Activated CD8-positive, alpha-beta T cell treated with anti-CD3 and anti-CD28 coated beads for 36 hours (primary cell): ENCODE measurements around the gene FNDC1. TPM values are rescaled to one million over a fixed set of nuclear protein-coding genes. Genes with fewer than 3 reads are reported as not detected.
A peak's percentile ranks its signal among the peaks of the same experiment; 100 is the strongest.

Experiments
- ATAC-seq: fragments of 200-7000 bp; cut with Tn5 transposase; one replicate; pipeline ENCODE4 v1.10.0; 2021; ENCODE audit warnings: mild to moderate bottlenecking, moderate library complexity
- CTCF ChIA-PET: fragments of 350-600 bp; sonication (Branson Sonifier 250); formaldehyde crosslinking; loops from one replicate; lab custom pipeline; 2021; ENCODE audit warnings: antibody characterized with exemption; lab: Charles Lee
- POLR2A ChIA-PET: fragments of 350-600 bp; sonication (Branson Sonifier 250); formaldehyde crosslinking; loops from one replicate; lab custom pipeline; 2021; ENCODE audit warnings: antibody characterized with exemption; lab: Charles Lee
- DNase-seq: peaks from one replicate; pipeline ENCODE4 v3.0.0-alpha.2; 2020
- H3K27ac Mint-ChIP-seq: one replicate; pipeline ENCODE4 v1.8.0; 2021; ENCODE audit warnings: mild to moderate bottlenecking, mixed read lengths
- H3K27me3 Mint-ChIP-seq: one replicate; pipeline ENCODE4 v1.8.0; 2021; ENCODE audit warnings: mixed read lengths
- H3K36me3 Mint-ChIP-seq: one replicate; pipeline ENCODE4 v1.8.0; 2021; ENCODE audit warnings: low read depth, mixed read lengths
- H3K4me1 Mint-ChIP-seq: one replicate; pipeline ENCODE4 v1.8.0; 2021; ENCODE audit warnings: low read depth, mixed read lengths
- H3K4me3 Mint-ChIP-seq: one replicate; pipeline ENCODE4 v1.8.0; 2021; ENCODE audit warnings: mild to moderate bottlenecking, moderate library complexity, mixed read lengths
- H3K9me3 Mint-ChIP-seq: one replicate; pipeline ENCODE4 v1.8.0; 2021; ENCODE audit warnings: mixed read lengths
- intact Hi-C: fragments of 100-400 bp; cut with micrococcal nuclease; formaldehyde crosslinking; loops from one replicate; pipeline ENCODE4 v1.10.0; 2022
- total RNA-seq, 2 experiments: library from RNA; stranded (reverse); gene quantifications; one replicate each; pipeline ENCODE4 v1.2.3, GENCODE V29; 2021
- TF ChIP-seq, protein P1 (sequence below): fragments of 200-600 bp; IDR thresholded peaks from one replicate; pipeline ENCODE4 v1.8.0; 2022; ENCODE audit warnings: antibody characterized with exemption, mild to moderate bottlenecking

Gene FNDC1
- total RNA-seq, 2 experiments from 2014 or later = not detected

DNA sequence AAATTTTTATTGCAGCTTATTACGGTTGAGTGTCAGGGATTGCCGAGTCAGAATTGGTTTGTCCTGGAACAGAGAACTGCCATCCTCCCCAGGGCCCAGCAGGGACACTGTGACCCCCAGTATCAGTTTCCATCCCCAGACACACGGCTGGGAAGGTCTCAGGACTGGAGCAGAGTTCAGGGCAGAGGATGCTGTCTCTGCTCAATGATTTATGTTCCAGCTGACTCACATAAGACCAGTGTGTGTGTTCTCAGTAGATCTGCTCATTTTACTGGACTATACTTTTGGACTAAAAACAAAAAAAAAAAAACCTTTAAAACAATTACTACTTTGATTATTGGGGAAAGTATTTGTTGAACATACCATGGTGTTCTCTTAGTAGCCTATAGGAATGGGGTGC, 44.2 kb downstream of the FNDC1 start:
- no peak overlapping the region for H3K27ac Mint-ChIP-seq
- POLR2A ChIA-PET = interaction anchor here (1.2 kb wide), 1 partner anchor 28 kb away, joined by 3 read pairs; no protein-coding TSS in a partner anchor
- intact Hi-C loops = no loop called here
- CTCF ChIA-PET = interaction anchor here (1.7 to 2.0 kb wide), 3 partner anchors 39 to 441 kb away, joined by 5 to 7 read pairs (median 5); no protein-coding TSS in a partner anchor
- H3K4me1 Mint-ChIP-seq = no peaks in the 10 kb centered on the region
- ATAC-seq = no peak
- no peak overlapping the region for H3K4me3 Mint-ChIP-seq
- no peaks in the 10 kb centered on the region for H3K36me3 Mint-ChIP-seq
- DNase-seq = no peak
- H3K27me3 Mint-ChIP-seq = peaks cover 5% of the 10 kb centered on the region
- TF ChIP-seq, protein P1, sequence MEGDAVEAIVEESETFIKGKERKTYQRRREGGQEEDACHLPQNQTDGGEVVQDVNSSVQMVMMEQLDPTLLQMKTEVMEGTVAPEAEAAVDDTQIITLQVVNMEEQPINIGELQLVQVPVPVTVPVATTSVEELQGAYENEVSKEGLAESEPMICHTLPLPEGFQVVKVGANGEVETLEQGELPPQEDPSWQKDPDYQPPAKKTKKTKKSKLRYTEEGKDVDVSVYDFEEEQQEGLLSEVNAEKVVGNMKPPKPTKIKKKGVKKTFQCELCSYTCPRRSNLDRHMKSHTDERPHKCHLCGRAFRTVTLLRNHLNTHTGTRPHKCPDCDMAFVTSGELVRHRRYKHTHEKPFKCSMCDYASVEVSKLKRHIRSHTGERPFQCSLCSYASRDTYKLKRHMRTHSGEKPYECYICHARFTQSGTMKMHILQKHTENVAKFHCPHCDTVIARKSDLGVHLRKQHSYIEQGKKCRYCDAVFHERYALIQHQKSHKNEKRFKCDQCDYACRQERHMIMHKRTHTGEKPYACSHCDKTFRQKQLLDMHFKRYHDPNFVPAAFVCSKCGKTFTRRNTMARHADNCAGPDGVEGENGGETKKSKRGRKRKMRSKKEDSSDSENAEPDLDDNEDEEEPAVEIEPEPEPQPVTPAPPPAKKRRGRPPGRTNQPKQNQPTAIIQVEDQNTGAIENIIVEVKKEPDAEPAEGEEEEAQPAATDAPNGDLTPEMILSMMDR = no peak
- H3K9me3 Mint-ChIP-seq = no peaks in the 10 kb centered on the region

DNA sequence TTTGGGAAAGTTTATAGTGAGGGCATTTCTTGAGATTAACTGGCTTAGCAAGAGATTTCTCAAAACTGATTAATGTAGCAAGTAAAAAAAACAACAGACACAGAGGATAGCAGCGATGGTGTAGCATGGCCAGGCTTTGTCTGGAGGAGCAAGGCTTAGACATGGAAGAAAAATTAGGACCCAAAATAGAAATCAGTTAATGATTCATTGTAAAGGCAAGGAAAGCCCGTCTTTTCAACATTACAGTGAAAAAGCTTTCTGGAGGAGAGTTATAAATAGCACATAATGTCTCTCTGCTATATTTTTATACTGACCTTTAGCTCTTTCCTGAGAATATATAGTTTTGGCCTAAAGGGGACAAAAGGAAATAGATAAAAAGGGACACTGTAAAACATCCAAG, 45.1 kb downstream of the FNDC1 start:
- H3K27me3 Mint-ChIP-seq = peaks cover 6% of the 10 kb centered on the region
- TF ChIP-seq, protein P1 = no peak
- DNase-seq (no peak), ATAC-seq (no peak)
- no peaks in the 10 kb centered on the region for H3K36me3 Mint-ChIP-seq
- no peak overlapping the region for H3K4me3 Mint-ChIP-seq
- no peak overlapping the region for H3K27ac Mint-ChIP-seq
- H3K4me1 Mint-ChIP-seq = no peaks in the 10 kb centered on the region
- intact Hi-C loops = no loop called here
- ChIA-PET CTCF (interaction anchor here (1.2 to 2.0 kb wide), 3 partner anchors 38 to 40 kb away, joined by 3 to 7 read pairs (median 5); no protein-coding TSS in a partner anchor), POLR2A (interaction anchor here (1.2 kb wide), 1 partner anchor 29 kb away, joined by 3 read pairs; no protein-coding TSS in a partner anchor)
- H3K9me3 Mint-ChIP-seq = no peaks in the 10 kb centered on the region

DNA sequence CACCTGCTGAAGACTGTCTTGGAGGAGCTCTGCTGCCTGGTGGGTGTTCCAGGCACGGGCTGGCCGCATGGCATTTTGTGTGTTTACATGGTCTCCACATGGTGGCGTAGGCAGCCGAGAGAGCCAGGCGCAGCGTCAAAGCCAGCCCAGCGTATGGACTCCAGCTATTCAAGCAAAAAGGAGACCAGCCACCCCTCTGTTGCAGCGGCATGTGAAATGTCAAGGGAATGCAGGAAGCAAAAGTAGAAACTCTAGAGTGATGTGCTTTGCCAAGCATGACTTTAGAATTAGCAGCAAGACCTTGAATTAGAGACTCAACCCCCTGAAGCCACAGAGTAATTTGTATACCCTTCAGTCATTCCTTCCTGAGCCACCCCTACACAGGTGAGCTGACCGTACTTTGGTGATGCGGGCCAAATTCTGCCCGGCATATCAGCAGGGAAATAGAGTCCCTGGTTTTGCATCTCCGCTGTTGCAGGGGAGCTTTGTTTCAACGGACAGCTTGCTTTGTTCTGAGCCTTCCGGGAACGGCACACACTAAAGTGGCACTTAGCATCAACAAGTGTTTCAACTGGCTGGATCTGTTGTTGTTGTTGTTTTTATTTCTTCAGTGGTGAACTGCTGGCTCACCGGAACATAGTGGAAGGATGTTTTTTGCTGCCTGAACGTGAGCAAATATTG, 48.5 kb downstream of the FNDC1 start:
- POLR2A ChIA-PET = interaction anchor here (0.5 kb wide), 1 partner anchor 46 kb away, joined by 4 read pairs; no protein-coding TSS in a partner anchor
- Mint-ChIP-seq H3K27ac (no peak overlapping the region), H3K4me3 (no peak overlapping the region), H3K9me3 (no peaks in the 10 kb centered on the region), H3K4me1 (no peaks in the 10 kb centered on the region), H3K27me3 (peaks cover 16% of the 10 kb centered on the region), H3K36me3 (no peaks in the 10 kb centered on the region)
- TF ChIP-seq, protein P1 = no peak
- intact Hi-C loops = no loop called here
- DNase-seq (peak; percentile 42), ATAC-seq (no peak)
- CTCF ChIA-PET = interaction anchor here (1.0 to 1.8 kb wide), 7 partner anchors 13 to 438 kb away, joined by 3 to 6 read pairs (median 4); no protein-coding TSS in a partner anchor

DNA sequence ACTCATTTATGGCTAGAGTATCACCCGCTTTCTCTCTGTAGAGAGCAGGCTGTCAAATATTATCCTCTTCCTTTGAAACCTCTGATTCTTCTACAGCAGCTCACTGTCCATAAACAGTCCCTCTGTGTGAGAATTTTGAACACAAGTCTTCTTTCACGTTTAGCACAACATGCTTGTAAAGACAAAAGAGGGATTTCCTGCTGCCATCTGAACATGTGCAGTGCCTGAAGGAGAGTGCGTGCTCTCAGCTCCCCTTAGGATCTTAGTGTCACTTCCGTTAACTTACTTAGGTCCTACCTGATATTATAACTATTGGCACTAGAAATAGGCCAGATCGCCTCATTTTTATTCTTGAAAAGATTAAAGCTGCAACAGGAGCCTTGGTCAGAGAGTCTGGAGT, 50.9 kb downstream of the FNDC1 start:
- Mint-ChIP-seq H3K4me3 (no peak overlapping the region), H3K27ac (no peak overlapping the region), H3K36me3 (no peaks in the 10 kb centered on the region), H3K9me3 (no peaks in the 10 kb centered on the region), H3K27me3 (peaks cover 25% of the 10 kb centered on the region), H3K4me1 (no peaks in the 10 kb centered on the region)
- CTCF ChIA-PET = interaction anchor here (1.3 to 1.7 kb wide), 2 partner anchors 46 to 435 kb away, joined by 5 to 8 read pairs; no protein-coding TSS in a partner anchor
- POLR2A ChIA-PET = interaction anchor here (0.6 kb wide), 1 partner anchor 32 kb away, joined by 3 read pairs; no protein-coding TSS in a partner anchor
- TF ChIP-seq, protein P1 = no peak
- ATAC-seq (no peak), DNase-seq (no peak)
- intact Hi-C loops = no loop called here
